IPS-20b (cell line): ENCODE measurements around the gene DMBX1.

ENCODE experiments used
- H3K27ac ChIP-seq: one replicate; pipeline ENCODE4 v1.5.1; 2013; ENCODE audit warnings: low read length
- H3K27me3 ChIP-seq: 2 replicates; pipeline ENCODE4 v1.6.1; 2013; ENCODE audit warnings: mild to moderate bottlenecking, low read length, inconsistent platforms; ENCODE audit not compliant: insufficient read depth
- H3K36me3 ChIP-seq: 2 replicates; pipeline ENCODE4 v1.6.1; 2013; ENCODE audit warnings: low read depth, mild to moderate bottlenecking, inconsistent platforms, low read length, moderate library complexity; ENCODE audit not compliant: insufficient read depth
- H3K4me1 ChIP-seq: 2 replicates; pipeline ENCODE4 v1.6.1; 2013; ENCODE audit warnings: mild to moderate bottlenecking, control low read depth, inconsistent platforms, low read length, moderate library complexity; ENCODE audit not compliant: insufficient read depth
- H3K4me3 ChIP-seq: 2 replicates; pipeline ENCODE4 v1.5.1; 2013; ENCODE audit warnings: mild to moderate bottlenecking, low read length, inconsistent platforms
- H3K9ac ChIP-seq: 2 replicates; pipeline ENCODE4 v1.6.1; 2013; ENCODE audit warnings: low read depth, mild to moderate bottlenecking, inconsistent platforms, low read length, moderate library complexity
- H3K9me3 ChIP-seq: 2 replicates; pipeline ENCODE4 v1.6.1; 2013; ENCODE audit warnings: mild to moderate bottlenecking, low read depth, low read length, inconsistent platforms; ENCODE audit not compliant: insufficient read depth

The DMBX1 gene

DNA sequence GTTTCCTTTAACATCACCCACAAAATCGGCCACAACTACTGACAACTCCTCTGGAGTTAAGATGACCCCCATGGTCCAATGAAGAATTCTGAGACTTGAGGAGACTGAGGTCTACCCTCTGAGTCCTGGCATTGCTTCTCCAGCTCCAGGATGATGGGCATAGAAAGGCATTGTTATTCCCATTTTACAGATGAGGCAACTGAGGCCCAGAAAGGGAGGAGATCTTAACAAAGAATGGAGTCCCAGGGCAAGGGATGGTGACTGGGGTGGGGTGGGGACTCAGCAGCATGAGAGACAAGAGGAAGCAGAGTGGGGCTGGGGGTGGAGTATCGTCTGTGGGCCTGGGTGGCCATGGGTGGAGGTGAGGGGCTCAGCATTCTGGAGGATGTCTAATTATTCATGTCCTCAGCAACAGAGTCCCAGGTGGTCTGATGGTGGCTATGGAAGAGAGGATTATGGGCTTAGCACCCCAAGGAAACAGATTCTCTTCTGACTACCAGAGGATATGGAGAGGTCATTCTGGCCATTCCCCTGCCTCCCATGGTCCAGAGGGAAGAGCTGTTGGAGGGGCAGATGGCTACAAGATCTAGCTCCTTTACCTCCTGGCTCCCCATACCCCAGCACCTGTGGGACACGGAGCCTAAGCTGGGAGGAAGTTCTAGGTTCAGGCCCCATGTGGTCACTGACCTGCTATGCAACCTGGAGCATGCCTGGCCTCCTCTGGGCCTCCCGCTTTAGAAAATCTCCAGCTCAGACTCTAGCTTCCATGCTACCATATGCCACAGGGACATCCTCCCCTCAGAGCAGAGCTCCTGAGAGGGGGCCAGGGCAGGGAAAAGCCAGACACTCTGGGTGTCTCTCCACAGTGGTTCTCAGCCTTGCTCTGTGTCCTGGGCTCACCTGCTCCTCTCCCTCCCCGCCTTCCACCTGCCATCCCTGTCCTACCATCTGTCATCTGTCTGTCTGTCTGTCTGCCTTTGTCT lies 37.4 kb upstream of the DMBX1 start:
- Histone ChIP-seq H3K27ac (no peak overlapping the region), H3K36me3 (no peaks in the 10 kb centered on the region), H3K9ac (no peak overlapping the region), H3K9me3 (no peaks in the 10 kb centered on the region), H3K4me3 (no peak overlapping the region), H3K27me3 (peaks cover 93% of the 10 kb centered on the region), H3K4me1 (peaks cover 12% of the 10 kb centered on the region)

- H3K4me3 ChIP-seq = 0 out of 2 replicates have a peak overlapping the region, but pooled peaks have one; percentile 26
Measured at GRCh38 chr1:46452931-46453325, 36.7 kb upstream of the DMBX1 start.

DNA sequence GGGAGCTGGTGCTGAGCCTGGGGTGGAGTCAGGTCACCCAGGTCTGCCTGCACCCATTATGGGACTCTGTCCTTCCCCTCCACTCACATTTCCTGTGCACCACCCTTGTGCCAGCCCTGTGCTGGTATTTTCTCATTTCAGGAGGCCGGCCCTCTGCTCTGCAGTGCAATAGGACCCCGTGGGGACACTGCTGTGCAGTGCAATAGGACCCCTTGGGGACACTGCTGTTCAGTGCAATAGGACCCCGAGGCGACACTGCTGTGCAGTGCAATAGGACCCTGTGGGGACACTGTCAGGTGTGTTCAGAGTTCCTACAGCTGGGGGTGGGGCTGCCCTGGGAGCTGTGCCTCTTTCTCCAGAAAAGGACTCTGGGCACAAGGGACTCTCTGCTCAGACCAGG lies 36.2 kb upstream of the DMBX1 start:
- H3K27ac ChIP-seq = no peak overlapping the region
- H3K4me1 ChIP-seq = peaks cover 7% of the 10 kb centered on the region; the same call in 1 of the 2 replicates
- no peaks in the 10 kb centered on the region for H3K36me3 ChIP-seq
- H3K4me3 ChIP-seq = no peak overlapping the region
- no peak overlapping the region for H3K9ac ChIP-seq
- H3K9me3 ChIP-seq = no peaks in the 10 kb centered on the region
- peaks cover 93% of the 10 kb centered on the region for H3K27me3 ChIP-seq

More at GRCh38 chr1:46452931-46453325, 36.7 kb upstream of the DMBX1 start:
- H3K9ac ChIP-seq = no peak overlapping the region
- H3K27me3 ChIP-seq = peaks cover 93% of the 10 kb centered on the region
- H3K4me1 ChIP-seq = peaks cover 7% of the 10 kb centered on the region; the same call in 1 of the 2 replicates
- H3K36me3 ChIP-seq = no peaks in the 10 kb centered on the region
- no peaks in the 10 kb centered on the region for H3K9me3 ChIP-seq
- H3K27ac ChIP-seq = no peak overlapping the region

DNA sequence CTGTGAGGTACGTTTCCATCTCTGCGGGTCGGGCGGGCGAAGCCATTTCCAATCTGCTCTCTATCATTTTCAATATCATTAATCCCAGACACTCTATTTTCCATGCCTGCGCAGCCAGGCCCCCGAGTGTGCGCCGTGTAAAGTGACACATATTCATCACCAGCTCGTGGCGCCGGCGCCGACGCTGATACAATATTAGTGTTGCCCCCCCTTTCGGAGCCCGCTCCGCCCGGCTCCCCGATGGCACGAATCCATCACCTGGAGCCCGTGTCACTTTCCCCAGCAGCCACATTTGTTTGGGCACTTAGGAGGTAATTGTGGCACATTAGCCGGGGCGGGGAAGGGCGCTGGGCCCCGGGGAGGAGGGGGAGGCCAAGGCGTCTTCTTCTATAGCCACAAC lies 33.7 kb upstream of the DMBX1 start:
- H3K9me3 ChIP-seq = no peaks in the 10 kb centered on the region
- H3K4me1 ChIP-seq = peaks cover 7% of the 10 kb centered on the region; the same call in 1 of the 2 replicates
- H3K36me3 ChIP-seq = no peaks in the 10 kb centered on the region
- H3K9ac ChIP-seq = no peak overlapping the region
- H3K27ac ChIP-seq = no peak overlapping the region
- peaks cover 93% of the 10 kb centered on the region for H3K27me3 ChIP-seq
- H3K4me3 ChIP-seq = no peak overlapping the region

GRCh38 chr1:46456411-46456963 lies 33.1 kb upstream of the DMBX1 start:
- Histone ChIP-seq H3K4me3 (no peak overlapping the region), H3K4me1 (peaks cover 9% of the 10 kb centered on the region), H3K9me3 (no peaks in the 10 kb centered on the region), H3K9ac (no peak overlapping the region), H3K27me3 (peaks cover 93% of the 10 kb centered on the region), H3K36me3 (no peaks in the 10 kb centered on the region), H3K27ac (no peak overlapping the region)

GRCh38 chr1:46457178-46457577 lies 32.5 kb upstream of the DMBX1 start:
- H3K9ac ChIP-seq = no peak overlapping the region
- H3K27me3 ChIP-seq = peaks cover 93% of the 10 kb centered on the region
- peaks cover 15% of the 10 kb centered on the region for H3K4me1 ChIP-seq
- no peak overlapping the region for H3K27ac ChIP-seq
- no peak overlapping the region for H3K4me3 ChIP-seq
- H3K36me3 ChIP-seq = no peaks in the 10 kb centered on the region
- H3K9me3 ChIP-seq = no peaks in the 10 kb centered on the region

DNA sequence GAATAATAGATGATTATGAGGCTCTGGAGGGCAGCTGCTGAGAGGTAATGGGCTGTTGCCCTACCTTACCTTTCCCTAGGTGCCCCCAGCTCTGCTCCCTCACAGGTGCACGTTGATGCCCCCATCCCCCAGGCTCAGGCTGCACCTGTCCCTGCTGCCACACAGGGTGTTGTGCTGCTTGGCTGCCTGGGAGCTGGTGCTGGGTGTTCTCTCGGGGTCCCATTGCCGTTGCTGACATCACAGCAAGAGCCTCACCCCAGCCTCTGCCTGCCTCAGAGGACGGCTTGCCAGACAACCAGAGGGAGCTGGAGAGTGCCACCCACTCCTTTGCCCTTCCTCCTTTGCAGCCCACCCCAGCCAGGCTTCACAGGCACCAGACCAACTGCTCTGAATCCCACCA lies 31.4 kb upstream of the DMBX1 start:
- Histone ChIP-seq H3K9me3 (no peaks in the 10 kb centered on the region), H3K4me1 (peaks cover 13% of the 10 kb centered on the region), H3K36me3 (no peaks in the 10 kb centered on the region), H3K27ac (no peak overlapping the region), H3K27me3 (peaks cover 93% of the 10 kb centered on the region), H3K4me3 (no peak overlapping the region), H3K9ac (no peak overlapping the region)

DNA sequence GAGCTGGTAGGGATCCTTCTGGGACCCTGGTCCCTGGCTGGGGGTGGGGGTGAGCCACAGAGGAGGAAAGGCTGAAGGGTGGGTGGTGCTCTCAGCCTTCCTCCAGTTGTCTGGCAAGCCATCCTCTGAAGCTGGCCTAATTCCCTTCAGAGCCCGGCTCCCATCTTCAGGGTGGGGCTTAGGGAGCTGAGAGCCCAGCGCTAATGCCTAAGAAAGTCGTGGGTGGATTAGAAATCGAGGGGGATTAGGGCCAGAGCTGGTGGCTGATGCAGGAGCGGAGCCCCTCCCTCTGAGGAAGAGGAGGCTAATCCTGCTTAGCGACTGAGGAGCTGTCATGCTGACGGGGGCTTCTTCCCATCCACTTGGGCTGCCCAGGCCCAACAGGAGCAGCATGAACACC lies 30.8 kb upstream of the DMBX1 start:
- H3K36me3 ChIP-seq = no peaks in the 10 kb centered on the region
- H3K27me3 ChIP-seq = peaks cover 93% of the 10 kb centered on the region
- no peak overlapping the region for H3K9ac ChIP-seq
- H3K27ac ChIP-seq = no peak overlapping the region
- H3K4me3 ChIP-seq = no peak overlapping the region
- peaks cover 9% of the 10 kb centered on the region for H3K4me1 ChIP-seq
- H3K9me3 ChIP-seq = no peaks in the 10 kb centered on the region

DNA sequence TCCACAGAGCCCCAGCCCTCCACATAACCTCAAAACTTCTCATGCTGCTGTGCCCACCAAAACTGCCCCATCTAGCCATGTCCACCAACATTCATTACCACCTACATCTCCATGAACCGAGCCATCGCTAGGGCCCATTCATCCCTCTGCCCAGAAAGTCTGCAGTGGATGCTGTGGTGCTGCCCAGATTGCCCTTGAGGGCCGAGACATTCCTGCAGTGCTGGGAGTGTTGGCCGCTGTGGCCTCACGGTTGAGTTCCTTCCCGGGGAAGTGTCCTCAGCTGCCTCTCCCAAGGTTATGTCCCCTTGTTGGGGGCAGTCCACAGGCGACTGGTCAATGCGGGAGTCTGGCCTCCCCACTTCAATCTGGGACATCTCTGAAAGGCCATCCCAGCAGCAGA lies 30.3 kb upstream of the DMBX1 start:
- H3K27ac ChIP-seq = no peak overlapping the region
- H3K9me3 ChIP-seq = no peaks in the 10 kb centered on the region

GRCh38 chr1:46461017-46461808 lies 28.4 kb upstream of the DMBX1 start:
- Histone ChIP-seq H3K4me1 (peaks cover 14% of the 10 kb centered on the region), H3K27me3 (peaks cover 100% of the 10 kb centered on the region)

More for the DNA sequence above, 30.3 kb upstream of the DMBX1 start:
- Histone ChIP-seq H3K27me3 (peaks cover 93% of the 10 kb centered on the region), H3K36me3 (no peaks in the 10 kb centered on the region), H3K4me3 (no peak overlapping the region), H3K4me1 (peaks cover 9% of the 10 kb centered on the region), H3K9ac (no peak overlapping the region)

GRCh38 chr1:46461809-46462448 lies 27.7 kb upstream of the DMBX1 start:
- Histone ChIP-seq H3K4me1 (peaks cover 15% of the 10 kb centered on the region), H3K27me3 (peaks cover 100% of the 10 kb centered on the region), H3K36me3 (no peaks in the 10 kb centered on the region), H3K4me3 (no peak overlapping the region), H3K27ac (no peak overlapping the region), H3K9ac (no peak overlapping the region), H3K9me3 (no peaks in the 10 kb centered on the region)

More at GRCh38 chr1:46461017-46461808, 28.4 kb upstream of the DMBX1 start:
- no peak overlapping the region for H3K4me3 ChIP-seq
- H3K9me3 ChIP-seq = no peaks in the 10 kb centered on the region
- H3K9ac ChIP-seq = no peak overlapping the region
- no peak overlapping the region for H3K27ac ChIP-seq
- no peaks in the 10 kb centered on the region for H3K36me3 ChIP-seq
